ENCODE measurements around the gene RAPGEF4. TPM values are rescaled to one million over a fixed set of nuclear protein-coding genes. Genes with fewer than 3 reads are reported as not detected.
"Not testable (repeated sequence)": the region's sequence is repeated elsewhere in the genome, so short reads cannot be mapped to it uniquely, and the experiment has no call there.

The RAPGEF4 gene
- polyA plus RNA-seq, 3 donors, result 8.0 to 12.6 (median 9.8) TPM

GRCh38 chr2:172723286-172723685 is 12.4 kb upstream of the RAPGEF4 start:
- no peak for DNase-seq (ENCODE audit: extremely low read depth in 1 of 11, low read depth in 9 of 11, low spot score in 4 of 11)

- no peak for DNase-seq (ENCODE audit: extremely low read depth in 1 of 11, low read depth in 9 of 11, low spot score in 4 of 11)
These were observed 10.9 kb upstream of the RAPGEF4 start for GRCh38 chr2:172724724-172725123.

- DNase-seq (ENCODE audit: extremely low read depth in 1 of 11, low read depth in 9 of 11, low spot score in 4 of 11), result no peak
These were observed 10.4 kb upstream of the RAPGEF4 start for GRCh38 chr2:172725284-172725683.

GRCh38 chr2:172725746-172726145 is 9.9 kb upstream of the RAPGEF4 start:
- no peak for DNase-seq (ENCODE audit: extremely low read depth in 1 of 11, low read depth in 9 of 11, low spot score in 4 of 11)

GRCh38 chr2:172726172-172726735 is 9.4 kb upstream of the RAPGEF4 start:
- DNase-seq (ENCODE audit: extremely low read depth in 1 of 11, low read depth in 9 of 11, low spot score in 4 of 11), result no peak

GRCh38 chr2:172730411-172730810 is 5.2 kb upstream of the RAPGEF4 start:
- no peak for DNase-seq (ENCODE audit: extremely low read depth in 1 of 11, low read depth in 9 of 11, low spot score in 4 of 11)

- no peak for DNase-seq (ENCODE audit: extremely low read depth in 1 of 11, low read depth in 9 of 11, low spot score in 4 of 11)
These were observed 699 bp upstream of the RAPGEF4 start for GRCh38 chr2:172734711-172735581.

- no peak for DNase-seq (ENCODE audit: extremely low read depth in 1 of 11, low read depth in 9 of 11, low spot score in 4 of 11)
These were observed 954 bp downstream of the RAPGEF4 start for GRCh38 chr2:172736424-172737174.

- no peak for DNase-seq (ENCODE audit: extremely low read depth in 1 of 11, low read depth in 9 of 11, low spot score in 4 of 11)
These were observed 4.1 kb downstream of the RAPGEF4 start for GRCh38 chr2:172739661-172740266.

GRCh38 chr2:172740856-172741255 is 5.2 kb downstream of the RAPGEF4 start:
- DNase-seq (ENCODE audit: extremely low read depth in 1 of 11, low read depth in 9 of 11, low spot score in 4 of 11), result no peak

GRCh38 chr2:172742931-172743540 is 7.4 kb downstream of the RAPGEF4 start:
- DNase-seq (ENCODE audit: extremely low read depth in 1 of 11, low read depth in 9 of 11, low spot score in 4 of 11), result no peak

- no peak for DNase-seq (ENCODE audit: extremely low read depth in 1 of 11, low read depth in 9 of 11, low spot score in 4 of 11)
These were observed 8.3 kb downstream of the RAPGEF4 start for GRCh38 chr2:172743898-172744297.

- no peak for DNase-seq (ENCODE audit: extremely low read depth in 1 of 11, low read depth in 9 of 11, low spot score in 4 of 11)
These were observed 10.0 kb downstream of the RAPGEF4 start for GRCh38 chr2:172745636-172746035.

GRCh38 chr2:172748543-172748942 is 12.9 kb downstream of the RAPGEF4 start:
- not testable (repeated sequence) for DNase-seq (ENCODE audit: extremely low read depth in 1 of 11, low read depth in 9 of 11, low spot score in 4 of 11)

- DNase-seq (ENCODE audit: extremely low read depth in 1 of 11, low read depth in 9 of 11, low spot score in 4 of 11), result no peak
These were observed 13.7 kb downstream of the RAPGEF4 start for GRCh38 chr2:172749388-172749787.

- no peak for DNase-seq (ENCODE audit: extremely low read depth in 1 of 11, low read depth in 9 of 11, low spot score in 4 of 11)
These were observed 15.9 kb downstream of the RAPGEF4 start for GRCh38 chr2:172751564-172751963.

GRCh38 chr2:172753610-172754009 is 18.0 kb downstream of the RAPGEF4 start:
- no peak for DNase-seq (ENCODE audit: extremely low read depth in 1 of 11, low read depth in 9 of 11, low spot score in 4 of 11)

- DNase-seq (ENCODE audit: extremely low read depth in 1 of 11, low read depth in 9 of 11, low spot score in 4 of 11), result no peak
These were observed 23.8 kb downstream of the RAPGEF4 start for GRCh38 chr2:172759441-172759840.

GRCh38 chr2:172761306-172761705 is 25.7 kb downstream of the RAPGEF4 start:
- DNase-seq (ENCODE audit: extremely low read depth in 1 of 11, low read depth in 9 of 11, low spot score in 4 of 11), result no peak
